HG03354 (cell line): ENCODE data around the gene PNKP.

Experiments
- ATAC-seq: cut with Tn5 transposase; IDR thresholded peaks from one replicate; pipeline ENCODE4 v1.9.1; 2021; ENCODE audit warnings: mild to moderate bottlenecking; ENCODE audit not compliant: unreplicated experiment, poor library complexity, severe bottlenecking

The PNKP gene

DNA sequence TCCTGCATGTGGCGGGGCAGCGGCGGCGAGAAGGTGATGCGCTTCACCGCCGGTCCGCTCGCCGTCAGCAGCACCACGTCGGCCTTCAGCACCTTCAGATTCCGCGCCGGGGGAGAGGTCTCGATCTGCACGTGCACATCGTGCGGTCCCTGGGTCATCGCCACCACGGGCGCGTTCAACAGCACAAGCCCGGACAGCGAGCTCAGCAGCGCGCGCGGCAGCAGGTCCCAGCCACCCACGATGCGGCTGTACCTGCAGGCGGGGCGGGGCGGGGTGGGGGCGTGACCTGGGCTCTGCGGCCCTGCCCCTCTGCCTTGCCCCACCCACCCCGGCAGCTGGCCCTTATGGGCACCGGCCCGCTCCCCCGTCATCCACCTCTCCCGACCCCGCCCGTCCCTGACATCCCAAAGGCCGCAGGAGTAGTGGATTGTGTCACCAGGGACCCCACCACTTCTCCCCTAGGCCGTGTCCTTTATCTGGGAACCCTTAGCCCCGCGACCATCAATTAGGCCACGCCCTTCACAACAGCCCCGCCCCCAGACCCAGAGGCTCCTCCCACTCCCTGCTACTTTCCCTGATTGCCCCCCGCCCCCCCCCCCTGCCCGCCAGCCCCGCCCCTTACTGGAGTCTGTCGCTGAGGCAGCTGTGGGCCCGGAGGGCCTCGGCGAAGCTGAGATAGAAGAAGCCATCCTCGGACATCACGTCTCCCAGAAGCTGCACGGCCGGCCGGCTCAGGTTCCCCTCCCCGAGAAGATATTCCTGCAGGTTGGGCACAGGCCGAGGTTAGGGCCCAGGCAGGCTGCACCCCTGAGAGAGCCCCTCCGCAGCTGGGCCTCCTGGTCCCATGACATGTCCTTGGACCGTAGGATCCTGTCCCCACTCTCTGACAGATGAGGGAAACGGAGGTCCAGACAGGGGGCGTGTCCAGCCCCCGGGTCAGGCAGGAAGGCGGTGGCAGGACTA is 23.3 kb upstream of the PNKP start:
- no peak for ATAC-seq

GRCh38 chr19:49889687-49890348 is 22.4 kb upstream of the PNKP start:
- ATAC-seq = no peak

DNA sequence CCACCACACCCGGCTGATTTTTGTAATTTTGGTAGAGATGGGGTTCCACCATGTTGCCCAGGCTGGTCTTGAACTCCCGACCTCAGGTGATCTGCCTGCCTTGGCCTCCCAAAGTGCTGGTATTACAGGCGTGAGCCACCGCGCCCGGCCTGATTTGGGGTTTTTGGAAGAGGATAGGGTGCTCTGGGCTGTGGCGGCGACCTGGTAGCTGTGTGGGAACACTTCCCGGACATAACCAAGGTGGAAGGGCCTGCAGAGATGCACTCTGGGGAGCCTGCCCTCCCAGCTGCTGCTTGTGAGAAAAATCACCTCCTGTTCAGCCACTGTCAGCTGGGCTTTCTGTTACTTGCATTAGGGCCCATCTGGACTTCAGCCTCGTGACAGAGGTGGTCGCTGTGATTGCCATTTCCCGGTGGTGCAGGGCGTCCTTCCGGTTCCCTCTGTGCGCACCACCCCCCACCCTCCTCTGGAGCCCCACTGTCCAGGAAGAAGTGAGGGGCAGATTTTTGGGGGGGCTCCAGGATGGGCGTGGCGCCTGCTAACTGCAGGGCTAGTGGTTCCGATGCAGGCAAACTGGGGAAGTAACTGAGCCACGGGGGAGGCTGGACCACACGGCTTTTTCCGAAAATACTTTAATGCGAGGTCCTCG is 21.8 kb upstream of the PNKP start:
- ATAC-seq = no peak

- no peak for ATAC-seq
Observed at GRCh38 chr19:49888510-49888824, 21.1 kb upstream of the PNKP start.

DNA sequence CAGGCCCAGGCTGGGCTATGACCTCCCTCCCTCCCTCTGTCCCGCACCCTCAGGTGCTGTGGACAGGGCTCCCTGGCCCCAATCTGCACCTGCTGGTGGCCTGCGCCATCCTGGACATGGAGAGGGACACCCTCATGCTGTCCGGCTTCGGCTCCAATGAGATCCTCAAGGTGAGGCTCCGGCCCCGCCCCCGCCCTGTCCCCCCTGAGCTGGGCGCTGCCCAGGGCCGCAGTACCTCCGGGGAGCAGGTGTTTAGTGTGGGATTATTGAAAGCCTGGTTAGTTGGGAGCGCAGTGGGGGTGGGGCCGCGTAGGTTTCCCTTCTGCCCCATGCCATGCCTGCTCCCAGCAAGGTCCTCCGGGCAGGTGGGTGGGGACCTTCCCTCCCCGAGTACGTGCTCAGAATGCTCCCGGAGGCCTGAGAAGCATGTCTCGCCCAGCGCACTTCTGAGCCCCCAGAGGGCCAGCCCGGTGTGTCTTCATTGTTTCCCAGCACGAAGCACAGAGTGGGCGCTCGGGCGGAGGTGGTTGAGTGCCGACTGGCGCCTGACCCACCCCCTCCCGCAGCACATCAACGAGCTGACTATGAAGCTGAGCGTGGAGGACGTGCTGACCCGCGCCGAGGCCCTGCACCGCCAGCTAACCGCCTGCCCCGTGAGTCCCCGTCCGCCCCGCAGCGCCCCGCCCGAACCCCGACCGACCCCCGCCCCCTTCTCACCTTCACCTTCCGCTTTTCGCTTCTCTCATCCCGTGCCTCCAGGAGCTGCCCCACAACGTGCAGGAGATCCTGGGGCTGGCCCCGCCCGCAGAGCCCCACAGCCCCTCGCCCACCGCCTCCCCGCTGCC is 20.5 kb upstream of the PNKP start:
- no peak for ATAC-seq

GRCh38 chr19:49887037-49887664 is 19.8 kb upstream of the PNKP start:
- ATAC-seq = no peak

DNA sequence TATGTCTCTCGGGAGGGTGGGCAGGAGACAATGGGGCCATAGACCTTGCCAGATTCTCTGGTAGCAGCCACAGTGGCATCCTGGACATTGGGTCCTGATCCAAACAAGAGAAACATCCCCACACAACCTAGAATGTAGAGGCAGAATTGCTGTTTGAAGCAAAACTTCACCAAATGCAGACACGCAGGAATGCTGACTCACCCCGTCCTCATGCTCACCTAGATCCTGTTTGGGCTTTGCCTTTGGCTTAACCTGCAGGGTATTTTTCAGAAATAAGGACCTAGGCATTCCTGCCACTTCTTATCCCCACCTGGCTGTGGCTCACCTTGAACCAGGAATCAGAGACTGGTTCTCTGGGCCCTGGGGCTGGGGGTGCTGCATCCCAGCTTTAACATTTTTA is 17.4 kb upstream of the PNKP start:
- ATAC-seq = no peak

- ATAC-seq = no peak
Observed at GRCh38 chr19:49884109-49884508, 16.7 kb upstream of the PNKP start.

DNA sequence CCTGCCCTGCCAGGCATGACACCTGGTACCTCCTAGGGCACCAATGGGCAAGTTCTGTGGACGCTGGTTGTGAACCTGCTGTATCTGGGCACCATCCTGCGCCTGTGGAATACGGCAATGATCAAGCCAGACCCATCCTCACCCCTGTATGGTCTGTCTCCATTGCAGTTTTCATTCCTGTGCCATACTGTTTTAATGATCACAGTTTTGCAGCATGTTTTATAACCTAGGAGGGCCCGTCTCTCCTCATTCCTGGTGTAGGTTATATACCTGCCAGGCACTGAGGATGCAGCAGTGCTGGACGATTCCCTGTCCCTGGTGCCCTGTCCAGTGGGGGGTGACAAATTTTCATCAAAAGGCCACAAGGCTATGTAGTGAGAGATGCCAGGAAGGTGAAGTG is 15.7 kb upstream of the PNKP start:
- no peak for ATAC-seq

DNA sequence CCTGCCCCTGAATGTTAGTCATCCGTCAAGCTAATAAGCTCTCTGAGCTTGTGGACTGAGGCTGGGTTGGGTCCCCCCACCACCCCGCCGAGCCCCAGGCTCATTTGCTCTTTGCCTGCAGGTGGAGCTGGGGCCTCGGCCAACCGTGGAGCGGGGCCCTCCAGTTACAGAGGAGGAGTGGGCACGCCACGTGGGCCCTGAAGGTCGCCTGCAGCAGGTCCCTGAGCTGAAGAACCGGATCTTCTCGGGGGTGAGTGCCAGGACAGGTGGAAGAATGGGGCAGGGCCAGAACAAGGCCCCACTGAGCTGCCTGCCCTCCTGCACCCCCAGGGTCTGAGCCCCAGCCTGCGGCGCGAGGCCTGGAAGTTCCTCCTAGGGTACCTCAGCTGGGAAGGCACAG is 15.3 kb upstream of the PNKP start:
- ATAC-seq = no peak

GRCh38 chr19:49881672-49882394 is 14.5 kb upstream of the PNKP start:
- no peak for ATAC-seq

DNA sequence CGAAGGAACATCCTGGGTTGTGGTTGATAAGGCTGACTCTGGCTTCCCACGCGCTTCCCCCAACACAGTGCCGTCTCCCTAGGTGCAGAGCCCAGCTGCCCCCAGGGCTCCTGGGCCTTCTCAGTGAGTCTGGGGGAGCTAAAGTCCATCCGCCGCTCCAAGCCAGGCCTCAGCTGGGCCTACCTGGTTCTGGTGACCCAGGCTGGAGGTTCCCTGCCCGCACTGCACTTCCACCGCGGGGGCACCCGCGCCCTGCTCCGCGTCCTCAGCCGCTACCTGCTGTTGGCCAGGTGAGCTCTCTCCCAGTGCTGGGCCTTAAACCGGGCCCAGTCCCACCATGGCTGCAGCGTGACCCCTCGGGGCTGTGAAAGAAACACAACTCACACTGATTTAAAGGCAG is 13.8 kb upstream of the PNKP start:
- ATAC-seq = no peak

GRCh38 chr19:49880162-49880869 is 12.9 kb upstream of the PNKP start:
- no peak for ATAC-seq

- no peak for ATAC-seq
Observed at GRCh38 chr19:49879243-49879963, 12.0 kb upstream of the PNKP start.

- no peak for ATAC-seq
Observed at GRCh38 chr19:49878744-49879070, 11.3 kb upstream of the PNKP start.

DNA sequence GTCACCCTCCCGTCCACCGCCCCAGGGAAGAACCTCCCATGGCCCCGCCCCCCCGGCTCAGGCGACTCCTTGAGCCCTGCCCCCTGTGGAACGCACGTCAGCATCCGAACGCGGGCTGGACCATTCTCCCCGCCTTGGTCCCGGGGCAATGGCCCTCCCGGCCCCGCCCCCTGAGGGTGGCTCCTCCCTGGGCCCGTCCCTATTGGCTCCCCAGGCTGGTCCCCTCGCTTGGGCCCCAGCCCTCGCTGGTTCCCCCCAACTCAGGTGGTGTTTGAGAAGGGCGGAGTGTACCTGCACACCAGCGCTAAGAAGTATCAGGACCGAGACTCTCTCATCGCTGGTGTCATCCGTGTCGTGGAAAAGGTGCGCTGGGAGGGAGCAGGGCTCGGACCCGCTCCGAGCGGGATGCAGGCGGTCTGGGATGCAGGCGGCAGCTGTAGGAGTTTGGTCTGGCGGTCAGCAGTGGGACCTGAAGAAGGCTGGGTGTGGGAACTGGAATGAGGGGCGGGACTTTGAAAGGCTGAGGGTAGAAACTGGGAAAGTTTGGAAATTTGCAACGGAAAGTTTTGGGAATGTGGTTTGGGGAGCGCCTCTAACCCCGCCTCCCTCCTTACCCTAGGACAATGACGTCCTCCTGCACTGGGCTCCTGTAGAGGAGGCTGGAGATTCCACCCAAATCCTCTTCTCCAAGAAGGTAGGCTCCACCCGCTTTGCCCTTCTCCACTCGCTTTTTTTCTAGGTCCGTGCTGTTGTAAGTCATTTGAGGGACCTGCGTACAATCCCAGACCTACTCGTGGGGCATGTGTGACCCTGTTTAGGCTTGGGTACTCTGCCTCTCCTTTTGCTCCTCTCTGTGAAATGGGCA is 10.7 kb upstream of the PNKP start:
- ATAC-seq = peak; percentile 47
